ENCODE results near the gene MALT1.

DNA sequence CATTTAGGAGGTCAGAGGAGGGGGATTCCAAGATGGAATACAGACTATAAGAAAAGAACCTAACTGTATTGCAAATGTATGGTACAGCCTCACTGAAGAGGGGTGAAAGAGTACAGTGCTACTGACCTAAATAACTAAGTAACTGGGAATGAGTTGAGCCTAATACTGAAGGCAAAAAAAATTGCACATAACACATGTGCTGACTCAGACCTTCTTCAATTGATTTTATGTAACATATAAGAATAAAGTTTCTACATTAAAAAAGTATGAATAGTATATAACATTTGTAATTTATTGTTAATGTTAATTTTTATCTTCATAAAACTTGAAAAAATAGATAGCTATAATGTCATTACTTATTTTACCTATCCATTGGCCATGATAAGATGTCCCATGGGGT, 41.7 kb downstream of the MALT1 start:
- TF ChIP-seq, protein P1, sequence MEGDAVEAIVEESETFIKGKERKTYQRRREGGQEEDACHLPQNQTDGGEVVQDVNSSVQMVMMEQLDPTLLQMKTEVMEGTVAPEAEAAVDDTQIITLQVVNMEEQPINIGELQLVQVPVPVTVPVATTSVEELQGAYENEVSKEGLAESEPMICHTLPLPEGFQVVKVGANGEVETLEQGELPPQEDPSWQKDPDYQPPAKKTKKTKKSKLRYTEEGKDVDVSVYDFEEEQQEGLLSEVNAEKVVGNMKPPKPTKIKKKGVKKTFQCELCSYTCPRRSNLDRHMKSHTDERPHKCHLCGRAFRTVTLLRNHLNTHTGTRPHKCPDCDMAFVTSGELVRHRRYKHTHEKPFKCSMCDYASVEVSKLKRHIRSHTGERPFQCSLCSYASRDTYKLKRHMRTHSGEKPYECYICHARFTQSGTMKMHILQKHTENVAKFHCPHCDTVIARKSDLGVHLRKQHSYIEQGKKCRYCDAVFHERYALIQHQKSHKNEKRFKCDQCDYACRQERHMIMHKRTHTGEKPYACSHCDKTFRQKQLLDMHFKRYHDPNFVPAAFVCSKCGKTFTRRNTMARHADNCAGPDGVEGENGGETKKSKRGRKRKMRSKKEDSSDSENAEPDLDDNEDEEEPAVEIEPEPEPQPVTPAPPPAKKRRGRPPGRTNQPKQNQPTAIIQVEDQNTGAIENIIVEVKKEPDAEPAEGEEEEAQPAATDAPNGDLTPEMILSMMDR (IDR thresholded peaks at IDR 0.05; ENCODE audit: low read depth, low read length): no peak
- no peak for TF ChIP-seq POLR2A (IDR thresholded peaks at IDR 0.05; ENCODE audit: extremely low read depth, insufficient read length)

Data from NB4 (cell line).